CD4-positive, alpha-beta memory T cell (primary cell): ENCODE results near the gene CYS1. TPM values are rescaled to one million over a fixed set of nuclear protein-coding genes. Genes with fewer than 3 reads are reported as not detected.

Source experiments
- CTCF ChIA-PET: fragments of 350-600 bp; sonication (Branson Sonifier 250); formaldehyde crosslinking; loops from one replicate; lab custom pipeline; 2021; ENCODE audit warnings: inconsistent platforms; ENCODE audit not compliant: partially characterized antibody; lab: Charles Lee
- POLR2A ChIA-PET: fragments of 350-600 bp; sonication (Branson Sonifier 250); formaldehyde crosslinking; loops from one replicate; lab custom pipeline; 2021; ENCODE audit not compliant: partially characterized antibody; lab: Charles Lee
- DNase-seq, 5 donors: peaks; one replicate each; pipeline versions ENCODE4 v3.0.0 to v3.0.0-alpha.2; 2020 to 2022; ENCODE audit warnings: mixed read lengths in 1 of 5
- H3K27ac ChIP-seq: one replicate; pipeline ENCODE4 v1.7.0; 2013; ENCODE audit warnings: low read depth, low read length
- H3K27me3 ChIP-seq: 2 replicates; pipeline ENCODE4 v1.7.0; 2013; ENCODE audit warnings: mild to moderate bottlenecking, low read length, moderate library complexity; ENCODE audit not compliant: insufficient read depth
- H3K36me3 ChIP-seq: 2 replicates; pipeline ENCODE4 v1.7.0; 2013; ENCODE audit warnings: mild to moderate bottlenecking, low read length, moderate library complexity; ENCODE audit not compliant: insufficient read depth
- H3K4me1 ChIP-seq: 2 replicates; pipeline ENCODE4 v1.7.0; 2013; ENCODE audit warnings: mild to moderate bottlenecking, low read length, moderate library complexity; ENCODE audit not compliant: insufficient read depth
- H3K4me3 ChIP-seq, 2 donors: one replicate each; pipeline ENCODE4 v1.7.0; 2013; ENCODE audit warnings: low read length in 2 of 2, mild to moderate bottlenecking in 1 of 2
- H3K9me3 ChIP-seq, 2 donors: one replicate each; pipeline ENCODE4 v1.7.0; 2013; ENCODE audit warnings: low read length in 2 of 2, control low read depth in 1 of 2; ENCODE audit not compliant: control insufficient read depth in 1 of 2
- H3K27ac Mint-ChIP-seq, 7 donors: one replicate each; pipeline ENCODE4 v1.8.0; 2020 to 2021; ENCODE audit warnings: mixed read lengths in 7 of 7, mild to moderate bottlenecking in 6 of 7, inconsistent platforms in 3 of 7, moderate library complexity in 3 of 7
- H3K27me3 Mint-ChIP-seq, 2 donors: one replicate each; pipeline ENCODE4 v1.8.0; 2020 to 2021; ENCODE audit warnings: mixed read lengths in 2 of 2
- H3K36me3 Mint-ChIP-seq, 2 donors: one replicate each; pipeline ENCODE4 v1.8.0; 2020 to 2021; ENCODE audit warnings: mixed read lengths in 2 of 2, inconsistent platforms in 1 of 2, mild to moderate bottlenecking in 1 of 2
- H3K4me1 Mint-ChIP-seq, 4 donors: one replicate each; pipeline ENCODE4 v1.8.0; 2020 to 2021; ENCODE audit warnings: mixed read lengths in 4 of 4, mild to moderate bottlenecking in 1 of 4
- H3K4me3 Mint-ChIP-seq, 8 donors: one replicate each; pipeline ENCODE4 v1.8.0; 2020 to 2021; ENCODE audit warnings: mixed read lengths in 8 of 8, mild to moderate bottlenecking in 7 of 8, moderate library complexity in 6 of 8, inconsistent platforms in 3 of 8
- H3K9me3 Mint-ChIP-seq, 8 donors: one replicate each; pipeline ENCODE4 v1.8.0; 2020 to 2021; ENCODE audit warnings: mixed read lengths in 8 of 8, mild to moderate bottlenecking in 5 of 8, inconsistent platforms in 3 of 8, moderate library complexity in 1 of 8
- intact Hi-C: fragments of 100-400 bp; cut with micrococcal nuclease; formaldehyde crosslinking; loops from one replicate; pipeline ENCODE4 v1.15.1; 2023
- polyA plus RNA-seq, 2 donors: library from polyadenylated mRNA; unstranded; fragments of 300-500 nt; fragmentation: Illumina TruSeq; gene quantifications; one replicate each; pipeline ENCODE4 v1.2.3, GENCODE V29; 2021
- total RNA-seq, 2 experiments: library from RNA; stranded (reverse); gene quantifications; one replicate each; pipeline ENCODE4 v1.2.3, GENCODE V29; 2021

CYS1 gene
- total and polyA plus RNA-seq, 4 experiments from 2014 or later: not detected

DNA sequence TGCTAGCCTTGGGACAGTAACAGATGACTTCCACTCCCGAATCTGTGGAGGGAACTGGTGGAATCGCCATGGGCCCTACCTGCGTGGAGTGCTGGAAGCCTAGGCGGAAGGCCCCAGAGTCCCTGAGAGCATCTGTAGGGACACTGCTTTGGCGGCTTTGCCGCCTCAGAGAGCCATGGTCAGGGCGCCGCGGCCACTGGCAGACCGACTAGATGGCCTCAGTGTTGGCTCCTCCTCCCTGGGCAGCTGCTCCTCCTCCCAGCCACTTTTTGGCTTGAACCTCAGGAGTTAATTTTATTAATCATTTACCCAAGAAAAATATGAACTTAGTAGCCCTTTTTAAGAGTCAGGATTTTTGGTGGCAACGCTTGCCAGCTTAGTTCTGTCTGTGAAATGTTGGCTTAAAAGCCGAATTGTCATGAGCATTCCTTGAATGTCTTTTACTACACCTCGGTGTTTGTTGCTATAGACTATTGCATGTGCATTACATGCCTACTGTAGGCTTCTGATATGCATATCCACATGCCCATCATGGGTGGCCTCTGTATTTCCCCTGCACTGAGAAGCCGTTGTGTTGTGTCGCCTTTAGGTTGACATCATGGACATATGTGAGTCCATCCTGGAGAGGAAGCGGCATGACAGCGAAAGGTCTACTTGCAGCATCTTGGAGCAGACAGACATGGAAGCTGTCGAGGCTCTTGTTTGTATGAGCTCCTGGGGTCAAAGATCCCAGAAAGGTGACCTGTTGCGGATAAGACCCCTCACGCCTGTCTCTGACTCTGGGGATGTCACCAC, 34.5 kb downstream of the CYS1 start:
- Mint-ChIP-seq H3K4me1 (peaks cover 18 to 48% (median 27%) of the 10 kb centered on the region in 4 donors), H3K36me3 (peaks cover 16 to 36% of the 10 kb centered on the region in 2 donors), H3K4me3 (peak overlapping the region in 5 of 8 donors; percentile 25 to 57 (median 47)), H3K27ac (peak overlapping the region; percentile 74 to 98 (median 91)), H3K27me3 (no peaks in the 10 kb centered on the region), H3K9me3 (peaks cover 0 to 2% (median 0%) of the 10 kb centered on the region in 8 donors)
- Histone ChIP-seq H3K9me3 (no peaks in the 10 kb centered on the region), H3K27ac (no peak overlapping the region), H3K27me3 (no peaks in the 10 kb centered on the region), H3K4me3 (no peak overlapping the region), H3K36me3 (peaks cover 10% of the 10 kb centered on the region), H3K4me1 (peaks cover 21% of the 10 kb centered on the region)
- no peak for DNase-seq
- intact Hi-C loops: loop anchor here (2.0 to 10.0 kb wide), 2 partner anchors 415 to 621 kb away; partner anchors contain the start of genes CPSF3, ITGB1BP1 and YWHAQ
- ChIA-PET CTCF (interaction anchor here (1.9 to 13.1 kb wide), 6 partner anchors 11 to 246 kb away, joined by 6 to 431 read pairs (median 34); no protein-coding TSS in a partner anchor), POLR2A (interaction anchor here (1.1 to 6.9 kb wide), 5 partner anchors 11 to 403 kb away, joined by 3 to 72 read pairs (median 12); partner anchors contain the start of genes ODC1 and TAF1B)

DNA sequence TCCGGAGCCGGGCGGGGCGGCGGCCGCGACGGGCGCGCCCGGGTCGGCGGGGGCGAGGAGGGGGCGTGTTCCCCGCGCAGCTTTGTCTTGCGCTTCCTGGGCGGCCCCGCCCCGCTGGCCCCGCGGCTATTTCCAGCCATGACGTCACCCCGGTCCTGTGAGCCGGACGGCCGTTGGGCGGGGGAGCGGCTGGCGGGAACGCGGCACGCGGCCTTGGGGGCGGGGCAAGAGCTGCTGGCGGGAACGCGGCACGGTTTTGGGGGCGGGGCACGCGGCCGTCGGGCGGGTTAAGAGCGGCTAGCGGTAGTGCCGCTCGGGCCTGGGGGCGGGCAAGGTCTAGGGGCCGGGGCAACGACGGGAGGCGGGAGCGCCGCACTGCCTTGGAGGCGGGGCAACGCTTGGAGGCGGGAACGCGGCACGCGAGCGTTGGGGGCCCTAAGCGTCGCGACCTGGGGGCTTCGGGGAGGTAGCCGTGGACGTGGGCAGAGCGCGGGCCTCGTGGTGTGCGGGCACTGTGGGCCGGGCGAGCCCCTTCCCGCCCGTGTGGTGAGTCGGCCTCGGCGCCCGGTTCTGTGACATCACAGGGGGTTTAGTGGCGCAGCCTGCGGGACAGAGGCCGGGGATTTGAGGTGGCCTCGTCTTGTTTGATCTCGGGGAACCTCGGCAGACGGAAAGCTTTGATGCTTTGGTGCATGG, 36.2 kb downstream of the CYS1 start:
- intact Hi-C loops: loop anchor here (1.0 to 10.0 kb wide), 8 partner anchors 15 to 619 kb away; partner anchors contain the start of genes ADAM17, CPSF3, GRHL1 and ITGB1BP1
- peak; percentile 92 to 97 (median 95) for DNase-seq
- Mint-ChIP-seq H3K36me3 (peaks cover 10 to 30% of the 10 kb centered on the region in 2 donors), H3K27ac (peak overlapping the region; percentile 90 to 99 (median 98)), H3K27me3 (no peaks in the 10 kb centered on the region), H3K4me1 (peaks cover 18 to 45% (median 27%) of the 10 kb centered on the region in 4 donors), H3K9me3 (peaks cover 0 to 2% (median 0%) of the 10 kb centered on the region in 8 donors), H3K4me3 (peak overlapping the region; percentile 69 to 86 (median 84))
- ChIA-PET POLR2A (interaction anchor here (0.6 to 6.9 kb wide), 11 partner anchors 10 to 621 kb away, joined by 3 to 72 read pairs (median 7); partner anchors contain the start of genes IAH1, ITGB1BP1, ODC1 and TAF1B), CTCF (interaction anchor here (0.9 to 13.1 kb wide), 5 partner anchors 9 to 230 kb away, joined by 3 to 431 read pairs (median 4); no protein-coding TSS in a partner anchor)
- peaks cover 21% of the 10 kb centered on the region for H3K4me1 ChIP-seq
- no peaks in the 10 kb centered on the region for H3K9me3 ChIP-seq
- peak overlapping the region; percentile 66 for H3K27ac ChIP-seq
- H3K27me3 ChIP-seq: no peaks in the 10 kb centered on the region
- H3K4me3 ChIP-seq: peak overlapping the region in 1 of 2 donors; percentile 43
- peaks cover 10% of the 10 kb centered on the region for H3K36me3 ChIP-seq

DNA sequence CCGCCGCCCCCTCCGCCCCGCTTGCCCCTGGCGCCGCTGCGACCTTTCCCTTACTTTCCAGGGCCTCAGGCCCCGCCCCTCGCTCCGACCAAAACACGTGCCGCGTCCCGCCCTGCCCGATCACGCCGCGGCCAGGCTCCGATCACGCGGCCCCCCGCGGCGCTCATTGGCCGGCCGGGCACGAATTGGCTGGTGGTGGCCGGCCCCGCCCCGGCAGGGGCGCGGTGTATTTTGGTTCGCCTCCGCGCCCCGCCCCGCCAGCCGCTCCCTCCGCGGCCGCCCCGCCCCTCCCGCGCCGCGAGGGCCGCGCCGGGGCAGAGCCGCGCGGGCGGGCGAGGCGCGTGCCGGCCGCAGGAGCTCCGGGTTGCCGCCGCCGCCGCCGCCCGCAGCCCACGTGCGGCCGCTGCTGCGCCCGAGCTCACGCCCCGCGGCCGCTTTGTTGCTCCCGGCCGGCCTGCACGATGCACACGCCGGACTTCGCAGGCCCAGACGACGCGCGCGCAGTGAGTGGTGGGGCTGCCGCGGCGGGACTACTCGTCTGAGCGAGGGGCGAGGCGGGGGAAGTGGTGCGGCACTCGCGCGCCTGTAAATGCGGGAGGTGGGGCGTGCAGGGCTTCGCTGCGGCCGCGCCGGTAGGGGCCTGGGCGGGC, 36.8 kb downstream of the CYS1 start, which contains the start of gene KLF11:
TSS of gene KLF11 (plus strand) at position 295 of the 650 bp plus-strand sequence. CDS start at position 462, 167 bp downstream.
- ChIA-PET POLR2A (interaction anchor here (0.6 to 6.9 kb wide), 9 partner anchors 9 to 570 kb away, joined by 3 to 72 read pairs (median 12); partner anchors contain the start of genes IAH1, ODC1 and TAF1B), CTCF (interaction anchor here (1.3 to 13.1 kb wide), 4 partner anchors 9 to 229 kb away, joined by 3 to 431 read pairs (median 64); partner anchors contain the start of gene TAF1B)
- H3K4me3 Mint-ChIP-seq: peak within 1 kb of the TSS; percentile 85 to 92 (median 88)
- peaks cover 6 to 27% of the 10 kb centered on the region in 2 donors for H3K36me3 Mint-ChIP-seq
- peak within 1 kb of the TSS in 1 of 2 donors; percentile 52 for H3K4me3 ChIP-seq
- intact Hi-C loops: loop anchor here (5.0 to 10.0 kb wide), 2 partner anchors 486 to 619 kb away; partner anchors contain the start of genes ADAM17, CPSF3 and ITGB1BP1
- H3K27ac ChIP-seq: peak within 1 kb of the TSS; percentile 66
- peaks cover 21% of the 10 kb centered on the region for H3K4me1 ChIP-seq
- no peaks in the 10 kb centered on the region for H3K9me3 ChIP-seq
- peak; percentile 81 to 85 (median 83) for DNase-seq
- H3K27ac Mint-ChIP-seq: peak within 1 kb of the TSS; percentile 93 to 99 (median 98)
- H3K4me1 Mint-ChIP-seq: peaks cover 15 to 39% (median 27%) of the 10 kb centered on the region in 4 donors
- peaks cover 7% of the 10 kb centered on the region for H3K36me3 ChIP-seq
- H3K9me3 Mint-ChIP-seq: peaks cover 0 to 2% (median 0%) of the 10 kb centered on the region in 8 donors
- H3K27me3 ChIP-seq: no peaks in the 10 kb centered on the region
- no peaks in the 10 kb centered on the region for H3K27me3 Mint-ChIP-seq

DNA sequence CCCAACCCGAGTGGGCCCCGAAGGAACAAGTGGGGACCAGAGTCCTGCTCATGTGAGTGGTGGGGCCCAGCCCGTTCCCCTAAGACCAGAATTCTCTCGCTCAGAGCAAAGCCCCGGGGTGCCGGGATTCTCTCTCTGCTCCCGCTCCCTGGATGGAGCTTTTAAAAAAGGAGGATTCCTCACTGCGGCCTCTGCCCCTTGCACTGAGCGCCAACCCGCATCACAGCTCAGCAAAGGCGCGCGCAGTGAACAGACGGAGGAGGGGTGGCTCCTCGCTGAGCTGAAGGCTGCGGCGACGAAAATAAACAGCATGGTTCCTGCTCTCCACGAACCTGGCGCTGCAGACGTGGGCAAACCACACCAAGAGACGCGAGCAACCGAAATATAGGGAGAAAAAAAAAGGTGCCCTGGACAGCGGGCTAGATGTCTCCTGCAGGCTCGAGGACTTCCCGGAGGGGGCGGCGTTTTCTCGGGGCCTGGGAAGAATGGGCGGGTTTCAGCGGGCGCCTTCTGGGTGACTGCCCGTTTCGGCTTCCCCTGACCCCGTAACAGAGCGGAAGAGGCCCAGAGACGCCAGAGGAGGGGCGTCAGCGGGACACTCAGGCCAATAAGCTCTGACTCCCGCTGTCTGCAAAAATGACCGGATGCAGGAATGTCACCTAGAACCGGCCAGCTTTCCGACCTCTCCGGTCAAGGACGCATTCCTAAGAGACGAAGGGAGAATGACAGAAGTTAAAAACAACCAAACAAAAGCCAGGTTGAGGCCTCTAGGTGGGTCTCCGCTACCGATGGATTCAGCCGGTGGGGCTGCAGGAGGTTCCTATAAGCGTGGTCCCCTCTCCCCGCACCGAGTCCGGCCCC, 37.7 kb downstream of the CYS1 start:
- Histone ChIP-seq H3K36me3 (peaks cover 1% of the 10 kb centered on the region), H3K4me3 (peak overlapping the region in 1 of 2 donors; percentile 52), H3K27ac (peak overlapping the region; percentile 46), H3K27me3 (no peaks in the 10 kb centered on the region), H3K9me3 (no peaks in the 10 kb centered on the region), H3K4me1 (peaks cover 21% of the 10 kb centered on the region)
- CTCF ChIA-PET: interaction anchor here (1.1 to 13.1 kb wide), 3 partner anchors 56 to 230 kb away, joined by 3 to 431 read pairs (median 3); partner anchors contain the start of gene TAF1B
- Mint-ChIP-seq H3K9me3 (peaks cover 0 to 2% (median 0%) of the 10 kb centered on the region in 8 donors), H3K36me3 (peaks cover 3 to 20% of the 10 kb centered on the region in 2 donors), H3K27ac (peak overlapping the region; percentile 87 to 98 (median 96)), H3K4me1 (peaks cover 15 to 36% (median 27%) of the 10 kb centered on the region in 4 donors), H3K27me3 (no peaks in the 10 kb centered on the region), H3K4me3 (peak overlapping the region; percentile 85 to 92 (median 88))
- POLR2A ChIA-PET: interaction anchor here (0.7 to 6.9 kb wide), 9 partner anchors 8 to 569 kb away, joined by 3 to 72 read pairs (median 12); partner anchors contain the start of genes HPCAL1, IAH1, ODC1 and TAF1B
- intact Hi-C loops: loop anchor here (5.0 to 10.0 kb wide), 2 partner anchors 485 to 618 kb away; partner anchors contain the start of genes ADAM17, CPSF3 and ITGB1BP1
- peak; percentile 26 to 54 (median 51) for DNase-seq

DNA sequence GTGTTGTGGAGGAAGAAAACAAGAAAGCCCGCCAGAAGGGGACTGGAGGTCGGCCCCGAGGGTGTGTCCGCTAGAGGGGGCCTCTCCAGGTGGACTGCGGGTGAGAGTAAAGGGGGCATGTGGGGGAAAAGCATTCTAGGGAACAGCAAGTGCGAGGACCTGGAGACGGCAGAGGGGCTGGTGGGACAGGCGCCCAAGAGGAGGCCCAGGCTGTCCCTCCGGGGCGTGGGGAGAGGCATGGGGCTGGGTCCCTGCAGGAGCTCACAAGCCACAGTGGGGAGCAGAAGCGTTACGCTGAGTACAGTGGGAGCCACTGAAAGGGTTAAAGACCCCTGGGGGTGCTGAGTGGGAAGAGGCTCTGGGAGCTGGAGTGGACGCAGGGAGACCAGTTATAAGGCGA, 38.5 kb downstream of the CYS1 start:
- ChIA-PET CTCF (interaction anchor here (1.1 to 13.1 kb wide), 3 partner anchors 55 to 229 kb away, joined by 3 to 431 read pairs (median 3); partner anchors contain the start of gene TAF1B), POLR2A (interaction anchor here (0.9 to 4.0 kb wide), 4 partner anchors 13 to 407 kb away, joined by 3 to 30 read pairs (median 9); partner anchors contain the start of genes HPCAL1 and ODC1)
- intact Hi-C loops: loop anchor here (5.0 to 10.0 kb wide), 2 partner anchors 484 to 617 kb away; partner anchors contain the start of genes ADAM17, CPSF3 and ITGB1BP1
- Histone ChIP-seq H3K4me1 (peaks cover 21% of the 10 kb centered on the region), H3K27me3 (no peaks in the 10 kb centered on the region), H3K4me3 (no peak overlapping the region), H3K27ac (no peak overlapping the region), H3K36me3 (no peaks in the 10 kb centered on the region), H3K9me3 (no peaks in the 10 kb centered on the region)
- Mint-ChIP-seq H3K4me1 (peaks cover 13 to 36% (median 26%) of the 10 kb centered on the region in 4 donors), H3K4me3 (peak overlapping the region in 4 of 8 donors; percentile 21 to 88 (median 40)), H3K9me3 (peaks cover 0 to 2% (median 0%) of the 10 kb centered on the region in 8 donors), H3K27me3 (no peaks in the 10 kb centered on the region), H3K36me3 (peaks cover 0 to 13% of the 10 kb centered on the region in 2 donors), H3K27ac (peak overlapping the region in 4 of 7 donors; percentile 46 to 87 (median 66))
- no peak for DNase-seq
